Ovary (tissue), 3 donors: Measurements from ENCODE around the gene NOTCH1.

Experiments
- EP300 ChIP-seq: sonication (generic); formaldehyde crosslinking; IDR thresholded peaks from one replicate; pipeline ENCODE4 v1.6.1; 2017; ENCODE audit warnings: antibody characterized with exemption
- POLR2A ChIP-seq: fragments of 450-650 bp; IDR thresholded peaks from one replicate; pipeline ENCODE4 v1.6.1; 2017; ENCODE audit warnings: antibody characterized with exemption, mild to moderate bottlenecking, moderate library complexity
- TF ChIP-seq, protein P1 (sequence below), 3 donors: fragments of 450-650 bp in 2 of 3; fragments of 200-600 bp in 1 of 3; IDR thresholded peaks; one replicate each; pipeline versions ENCODE4 v1.5.1 to v1.8.0; 2016 to 2022; ENCODE audit warnings: antibody characterized with exemption in 3 of 3, mild to moderate bottlenecking in 1 of 3
- donor health status: DM: no; HTN: no; CAD: no.

- TF ChIP-seq, protein P1, sequence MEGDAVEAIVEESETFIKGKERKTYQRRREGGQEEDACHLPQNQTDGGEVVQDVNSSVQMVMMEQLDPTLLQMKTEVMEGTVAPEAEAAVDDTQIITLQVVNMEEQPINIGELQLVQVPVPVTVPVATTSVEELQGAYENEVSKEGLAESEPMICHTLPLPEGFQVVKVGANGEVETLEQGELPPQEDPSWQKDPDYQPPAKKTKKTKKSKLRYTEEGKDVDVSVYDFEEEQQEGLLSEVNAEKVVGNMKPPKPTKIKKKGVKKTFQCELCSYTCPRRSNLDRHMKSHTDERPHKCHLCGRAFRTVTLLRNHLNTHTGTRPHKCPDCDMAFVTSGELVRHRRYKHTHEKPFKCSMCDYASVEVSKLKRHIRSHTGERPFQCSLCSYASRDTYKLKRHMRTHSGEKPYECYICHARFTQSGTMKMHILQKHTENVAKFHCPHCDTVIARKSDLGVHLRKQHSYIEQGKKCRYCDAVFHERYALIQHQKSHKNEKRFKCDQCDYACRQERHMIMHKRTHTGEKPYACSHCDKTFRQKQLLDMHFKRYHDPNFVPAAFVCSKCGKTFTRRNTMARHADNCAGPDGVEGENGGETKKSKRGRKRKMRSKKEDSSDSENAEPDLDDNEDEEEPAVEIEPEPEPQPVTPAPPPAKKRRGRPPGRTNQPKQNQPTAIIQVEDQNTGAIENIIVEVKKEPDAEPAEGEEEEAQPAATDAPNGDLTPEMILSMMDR (IDR thresholded peaks at IDR 0.05) = no peak
- TF ChIP-seq POLR2A = no peak
- TF ChIP-seq EP300 = no peak
Measured at GRCh38 chr9:136476369-136477150, 69.3 kb downstream of the NOTCH1 start.
